Cardiac muscle cell (in vitro differentiated cells and primary cell): ENCODE data around the gene SKP1. TPM values are rescaled to one million over a fixed set of nuclear protein-coding genes. Genes with fewer than 3 reads are reported as not detected.

Experiments used
- DNase-seq, 2 donors: peaks; one replicate each; pipeline versions ENCODE4 v3.0.0 to v3.0.0-alpha.2; 2010 to 2017; ENCODE audit warnings: low read depth in 1 of 2, low spot score in 1 of 2
- H3K27ac ChIP-seq: fragments of 200-600 bp; sonication (generic); 2 replicates; pipeline ENCODE4 v1.5.1; 2016
- H3K27me3 ChIP-seq: fragments of 200-600 bp; sonication (generic); 2 replicates; pipeline ENCODE4 v1.6.0; 2016; ENCODE audit warnings: control low read depth
- H3K36me3 ChIP-seq: fragments of 200-600 bp; sonication (generic); 2 replicates; pipeline ENCODE4 v1.5.1; 2016; ENCODE audit warnings: control low read depth
- H3K4me1 ChIP-seq: fragments of 200-600 bp; sonication (generic); 2 replicates; pipeline ENCODE4 v1.8.1; 2017; ENCODE audit warnings: low read depth, mild to moderate bottlenecking, mixed run types
- H3K4me3 ChIP-seq: fragments of 200-600 bp; sonication (generic); 2 replicates; pipeline ENCODE4 v1.5.1; 2016; ENCODE audit warnings: mild to moderate bottlenecking
- H3K9me3 ChIP-seq: fragments of 200-600 bp; sonication (generic); 2 replicates; pipeline ENCODE4 v1.5.1; 2017; ENCODE audit warnings: low read depth, mild to moderate bottlenecking, control low read depth
- CTCF ChIP-seq: IDR thresholded peaks from 2 replicates; pipeline ENCODE4 v1.5.1; 2012; ENCODE audit warnings: low read depth, mild to moderate bottlenecking, low read length
- polyA plus RNA-seq: library from polyadenylated mRNA; unstranded; fragments of >200 nt; fragmentation: Nextera tagmentation; extraction: Ambion mirVana; gene quantifications from 2 replicates; pipeline ENCODE4 v1.2.1, GENCODE V29; 2016
- total RNA-seq: library from RNA; depleted of rRNA; stranded (reverse); fragments of >200 nt; gene quantifications from 2 replicates; pipeline ENCODE4 v1.2.3, GENCODE V29; 2016

Gene SKP1
- total and polyA plus RNA-seq, 2 experiments from 2014 or later, result 301 to 1,444 TPM

- H3K27me3 ChIP-seq, result no peaks in the 10 kb centered on the region
- peaks cover 5% of the 10 kb centered on the region for H3K36me3 ChIP-seq
Measured at GRCh38 chr5:134133188-134133994, 43.4 kb downstream of the SKP1 start.

GRCh38 chr5:134132372-134133187 is 44.2 kb downstream of the SKP1 start:
- DNase-seq, result no peak
- H3K36me3 ChIP-seq, result peaks cover 5% of the 10 kb centered on the region
- H3K4me1 ChIP-seq, result no peaks in the 10 kb centered on the region
- H3K9me3 ChIP-seq, result no peaks in the 10 kb centered on the region
- no peak overlapping the region for H3K27ac ChIP-seq
- no peaks in the 10 kb centered on the region for H3K27me3 ChIP-seq
- peak; percentile 7 for TF ChIP-seq CTCF
- H3K4me3 ChIP-seq, result no peak overlapping the region

More at GRCh38 chr5:134133188-134133994, 43.4 kb downstream of the SKP1 start:
- Histone ChIP-seq H3K9me3 (no peaks in the 10 kb centered on the region), H3K4me3 (no peak overlapping the region), H3K27ac (no peak overlapping the region), H3K4me1 (no peaks in the 10 kb centered on the region)
- DNase-seq, result no peak
- TF ChIP-seq CTCF, result no peak

- no peak overlapping the region for H3K27ac ChIP-seq
- no peak for TF ChIP-seq CTCF
- no peaks in the 10 kb centered on the region for H3K27me3 ChIP-seq
- peaks cover 5% of the 10 kb centered on the region for H3K36me3 ChIP-seq
- H3K4me1 ChIP-seq, result no peaks in the 10 kb centered on the region
- H3K9me3 ChIP-seq, result no peaks in the 10 kb centered on the region
- no peak for DNase-seq
- no peak overlapping the region for H3K4me3 ChIP-seq
Measured at GRCh38 chr5:134131578-134132350, 45.0 kb downstream of the SKP1 start.

DNA sequence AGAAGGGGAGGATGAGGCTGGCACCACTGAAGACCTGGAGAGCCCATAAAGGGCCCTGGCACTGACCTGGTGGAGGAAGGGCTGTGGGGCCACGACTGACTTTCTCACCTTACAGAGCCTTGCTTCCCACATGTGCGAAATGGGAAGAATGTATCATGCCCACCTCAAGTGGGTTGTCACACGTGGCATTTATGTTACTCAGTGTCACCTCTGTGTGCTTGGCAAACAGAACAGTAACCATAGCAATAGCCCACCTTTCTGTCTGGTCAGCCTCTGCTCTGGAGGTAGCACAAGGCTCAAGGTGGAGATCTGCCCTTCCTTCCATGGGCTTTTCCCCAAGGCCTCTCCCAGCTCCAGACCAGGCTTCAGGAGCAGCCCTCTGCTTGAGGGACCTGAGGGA is 45.6 kb downstream of the SKP1 start:
- DNase-seq, result no peak
- TF ChIP-seq CTCF, result no peak
- Histone ChIP-seq H3K36me3 (no peaks in the 10 kb centered on the region), H3K27me3 (no peaks in the 10 kb centered on the region), H3K9me3 (no peaks in the 10 kb centered on the region), H3K4me3 (no peak overlapping the region), H3K4me1 (no peaks in the 10 kb centered on the region), H3K27ac (no peak overlapping the region)

DNA sequence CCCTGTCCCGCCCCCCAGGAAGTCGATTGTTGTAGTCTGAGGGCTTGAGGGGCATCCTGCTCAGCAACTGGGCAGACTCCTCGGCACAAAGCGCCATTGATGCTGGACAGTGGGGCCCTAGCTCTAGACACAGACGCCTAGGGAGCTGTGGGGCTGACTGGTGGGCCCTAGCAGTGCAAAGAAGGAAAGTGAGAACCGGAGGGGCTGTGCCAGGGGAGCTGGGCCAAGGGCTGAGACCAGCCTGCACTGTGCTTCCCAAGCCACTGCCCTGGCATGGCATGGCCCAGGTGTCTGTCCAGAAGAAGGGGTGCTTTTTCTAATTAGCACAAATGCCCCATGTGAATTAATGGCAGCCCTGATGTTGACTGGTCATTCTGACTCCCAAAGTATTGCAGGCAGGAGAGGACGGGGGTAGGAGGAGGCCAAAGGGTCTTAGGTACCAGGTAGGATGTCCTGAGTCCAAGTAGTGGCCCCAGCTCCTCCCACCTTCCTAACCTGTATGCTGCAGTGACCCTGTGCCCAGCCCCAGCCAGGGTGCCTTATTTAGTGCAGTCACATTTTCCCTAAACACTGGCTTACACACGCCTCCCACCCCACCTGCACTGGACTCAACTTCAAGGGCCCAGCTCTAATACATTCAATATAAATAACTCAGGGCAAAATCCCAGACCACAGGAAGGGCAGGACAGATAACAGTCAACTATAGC is 46.4 kb downstream of the SKP1 start:
- Histone ChIP-seq H3K36me3 (no peaks in the 10 kb centered on the region), H3K9me3 (no peaks in the 10 kb centered on the region), H3K27ac (no peak overlapping the region), H3K4me3 (no peak overlapping the region), H3K4me1 (no peaks in the 10 kb centered on the region), H3K27me3 (no peaks in the 10 kb centered on the region)
- no peak for TF ChIP-seq CTCF
- DNase-seq, result no peak
